ENCODE measurements around the gene SOCS7. TPM values are rescaled to one million over a fixed set of nuclear protein-coding genes. Genes with fewer than 3 reads are reported as not detected.
A peak's percentile ranks its signal among the peaks of the same experiment; 100 is the strongest.

The SOCS7 gene
- total and polyA plus RNA-seq, 2 of the 4 experiments (the other 2 are of a cell fraction): 6.5 to 6.8 TPM

- H4K91ac ChIP-seq (ENCODE audit: insufficient read depth, low read depth, low read length): peak overlapping the region; percentile 42
- peak overlapping the region; percentile 96 for H2BK5ac ChIP-seq (ENCODE audit: low read depth, low read length, poor library complexity, severe bottlenecking)
- H3K4me2 ChIP-seq (ENCODE audit: low read depth, low read length): peak overlapping the region; percentile 81
- no peak for DNase-seq
- H2AFZ ChIP-seq (replicated peaks; ENCODE audit: low read length, poor library complexity): peak overlapping the region; percentile 90
- WGBS, 2 experiments (ENCODE audit: extremely low coverage in 2 of 2, insufficient read length in 1 of 2): 45% methylated on average over 2 of the region's 9 CpGs; no CpG with 5 or more reads in 1 of the 2 experiments
- H3K18ac ChIP-seq (ENCODE audit: low read depth, low read length): peak overlapping the region; percentile 59
- dilution Hi-C loops (cut with HindIII; ENCODE audit: low sequenced_read_pairs, unreplicated experiment): no loop called here
- H4K8ac ChIP-seq (ENCODE audit: low read depth in 2 of 2, low read length in 2 of 2): peak overlapping the region; percentile 46 to 82; a peak in 3 of 4 replicates
- H3K14ac ChIP-seq (replicated peaks; ENCODE audit: low read depth, low read length): peak overlapping the region; percentile 71
- peak overlapping the region; percentile 99 for H2AK9ac ChIP-seq (replicated peaks; ENCODE audit: low read depth, low read length, poor library complexity)
- ChIA-PET POLR2A (ENCODE audit: unreplicated experiment) (no interaction called here), CTCF (interaction anchor here (0.9 to 1.0 kb wide), 2 partner anchors 15 to 81 kb away, joined by 3 read pairs; no protein-coding TSS in a partner anchor)
- in situ Hi-C loops (cut with MboI; ENCODE audit: low sequenced_read_pairs): no loop called here
- H3K23ac ChIP-seq (ENCODE audit: low read depth, low read length): peak overlapping the region; percentile 94
- H3K4me3 ChIP-seq (ENCODE audit: insufficient read depth, low read depth, low read length): peak overlapping the region; percentile 96
- no peaks in the 10 kb centered on the region for H3K27me3 ChIP-seq (ENCODE audit: control insufficient read depth, insufficient read depth, low read length)
- BruUV-seq (replicated peaks): no TSS peak
- H3K4ac ChIP-seq (ENCODE audit: low read depth, low read length): peak overlapping the region; percentile 54
- peak overlapping the region; percentile 62 for H3K9ac ChIP-seq (ENCODE audit: low read depth, low read length)
- H2AK5ac ChIP-seq (ENCODE audit: low read depth, low read length): peak overlapping the region; percentile 85
- peak overlapping the region; percentile 45 for H2BK120ac ChIP-seq (ENCODE audit: low read depth, low read length)
- H3K4me1 ChIP-seq (ENCODE audit: control insufficient read depth, insufficient read depth, low read length): peaks cover 38% of the 10 kb centered on the region
- peak overlapping the region; percentile 70 for H3K56ac ChIP-seq (ENCODE audit: extremely low read depth, insufficient read depth, low read length)
- no peak overlapping the region for H2BK20ac ChIP-seq (ENCODE audit: low read depth, low read length)
- TF ChIP-seq ELK1 (IDR thresholded peaks at IDR 0.05; ENCODE audit: borderline replicate concordance, low read depth, low read length) (no peak), BHLHE40 (IDR thresholded peaks at IDR 0.05; ENCODE audit: low read depth, low read length) (no peak), MXI1 (IDR thresholded peaks at IDR 0.05; ENCODE audit: borderline replicate concordance, low read depth, low read length) (peak; percentile 55; the same call in 1 of the 2 replicates)
- H3K9me1 ChIP-seq (ENCODE audit: insufficient read depth, low read length): peaks cover 23% of the 10 kb centered on the region
- ATAC-seq (ENCODE audit: low read depth): no peak
- H3K27ac ChIP-seq (ENCODE audit: insufficient read depth, low read length): peak overlapping the region; percentile 96
- no peaks in the 10 kb centered on the region for H3K9me3 ChIP-seq (ENCODE audit: control insufficient read depth, insufficient read depth, low read length)
- peaks cover 23 to 72% of the 10 kb centered on the region in 2 experiments for H3K79me1 ChIP-seq (ENCODE audit: low read depth in 1 of 2, low read length in 2 of 2)
- no peaks in the 10 kb centered on the region; the same call in 1 of the 2 replicates for H3K36me3 ChIP-seq (ENCODE audit: control insufficient read depth, insufficient read depth, low read length)
- peak overlapping the region; percentile 45; the same call in 1 of the 3 replicates for H2BK15ac ChIP-seq (ENCODE audit: low read depth, low read length)
- intact Hi-C loops (cut with micrococcal nuclease): loop anchor here (2.0 kb wide), 1 partner anchor 21 kb away; no protein-coding TSS in a partner anchor
- peaks cover 58% of the 10 kb centered on the region for H4K20me1 ChIP-seq (ENCODE audit: insufficient read depth, low read length)
- peak overlapping the region; percentile 74 for H4K5ac ChIP-seq (ENCODE audit: low read depth, low read length)
These were observed 77.9 kb downstream of the SOCS7 start for GRCh38 chr17:38429476-38430100.
